Muscle of leg (tissue), 11 donors: ENCODE data around the gene HES5. TPM values are rescaled to one million over a fixed set of nuclear protein-coding genes. Genes with fewer than 3 reads are reported as not detected.
"Not testable (repeated sequence)": the region's sequence is repeated elsewhere in the genome, so short reads cannot be mapped to it uniquely, and the experiment has no call there.

Experiments
- DNase-seq: peaks from one replicate; pipeline ENCODE4 v3.0.0; 2013
- H3K27ac ChIP-seq: one replicate; pipeline ENCODE4 v1.5.1; 2013; ENCODE audit warnings: mild to moderate bottlenecking, low read length, control low read depth
- H3K27me3 ChIP-seq: one replicate; pipeline ENCODE4 v1.6.1; 2013; ENCODE audit warnings: low read length; ENCODE audit not compliant: control insufficient read depth, insufficient read depth
- H3K36me3 ChIP-seq: one replicate; pipeline ENCODE4 v1.6.1; 2013; ENCODE audit warnings: low read length; ENCODE audit not compliant: control insufficient read depth, insufficient read depth
- H3K4me1 ChIP-seq: one replicate; pipeline ENCODE4 v1.6.1; 2013; ENCODE audit warnings: low read length; ENCODE audit not compliant: control insufficient read depth, insufficient read depth
- H3K4me3 ChIP-seq: one replicate; pipeline ENCODE4 v1.5.1; 2013; ENCODE audit warnings: low read length, control low read depth
- H3K9me3 ChIP-seq: replicated peaks from 2 replicates; pipeline ENCODE4 v1.6.1; 2013; ENCODE audit warnings: low read depth, low read length; ENCODE audit not compliant: control insufficient read depth
- WGBS: methylation state at CpG from one replicate; pipeline ENCODE4 v1.1.5; 2013; ENCODE audit warnings: missing lambda C conversion rate; ENCODE audit not compliant: insufficient coverage; 5-methylcytosine and 5-hydroxymethylcytosine counted together
- polyA plus RNA-seq, 8 donors: library from polyadenylated mRNA; unstranded; fragments of 120-200 nt; gene quantifications; one replicate each; pipeline versions ENCODE4 v1.2.1 to v1.2.3, GENCODE V29; 2013; ENCODE audit warnings: inconsistent platforms in 1 of 8, low replicate concordance in 1 of 8; ENCODE audit not compliant: insufficient read length in 8 of 8, insufficient read depth in 1 of 8
- total RNA-seq: library from RNA; stranded (reverse); fragments of 120-200 nt; gene quantifications from one replicate; pipeline ENCODE4 v1.2.4, GENCODE V29; 2013

Gene HES5
- total and polyA plus RNA-seq, 9 donors: 0.29 to 1.1 (median 0.43) TPM; not detected in 1

DNA sequence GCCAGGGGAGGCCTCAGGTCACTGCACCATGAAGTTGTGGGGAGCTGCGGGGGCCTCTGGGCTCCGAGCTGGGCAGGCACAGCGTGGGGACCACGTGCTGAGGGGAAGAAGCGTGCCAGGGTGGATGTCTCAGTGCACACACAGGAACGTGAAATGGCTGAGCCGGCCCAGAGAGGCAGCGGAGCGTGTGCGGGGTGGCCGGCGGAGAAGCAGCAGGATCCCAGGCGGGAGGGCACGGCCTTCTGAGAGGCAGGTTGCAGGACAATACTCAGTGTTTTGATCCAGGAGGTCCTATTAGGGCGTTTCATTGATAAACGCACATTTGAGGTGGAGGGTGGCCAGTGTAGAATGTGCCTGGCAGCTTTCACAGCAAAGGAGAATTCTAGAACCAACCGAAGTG is 39.0 kb upstream of the HES5 start:
- H3K4me3 ChIP-seq: no peak overlapping the region
- peaks cover 3% of the 10 kb centered on the region for H3K9me3 ChIP-seq
- no peak for DNase-seq
- no peak overlapping the region for H3K27ac ChIP-seq
- H3K36me3 ChIP-seq: no peaks in the 10 kb centered on the region
- H3K4me1 ChIP-seq: no peaks in the 10 kb centered on the region
- WGBS: 88% methylated on average over 12 of the region's 17 CpGs
- H3K27me3 ChIP-seq: peaks cover 8% of the 10 kb centered on the region

DNA sequence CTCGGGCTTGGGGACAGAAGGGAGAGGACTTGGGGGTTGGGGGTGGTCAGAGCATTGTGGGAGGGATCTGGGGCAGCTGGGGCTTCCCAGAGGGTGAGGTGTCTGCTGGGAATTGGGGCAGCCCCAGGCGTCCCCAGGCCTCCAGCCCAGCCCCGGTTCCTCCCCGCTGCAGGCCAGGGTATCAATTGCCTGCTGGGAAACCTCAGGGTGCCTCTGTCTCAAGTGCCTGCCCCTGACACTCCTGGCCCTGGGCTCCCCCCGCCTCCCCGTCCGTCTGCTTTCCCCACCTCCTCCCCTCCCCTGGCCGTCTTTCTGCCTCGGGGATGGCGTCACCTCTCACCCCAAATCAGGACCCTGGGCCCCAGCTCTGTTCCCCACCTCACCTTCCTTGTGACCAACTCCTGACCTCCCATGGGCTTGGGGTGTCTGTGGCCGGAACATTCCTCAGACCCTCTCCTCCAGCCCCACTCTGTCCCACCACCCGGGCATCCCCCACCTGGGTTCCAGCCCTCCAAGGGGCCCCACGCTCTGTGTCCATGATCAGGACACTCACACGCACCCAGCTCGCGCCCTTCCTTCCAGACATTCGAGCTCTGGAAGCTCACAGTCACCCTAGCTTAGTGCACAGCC is 38.2 kb upstream of the HES5 start:
- H3K27ac ChIP-seq, H3K4me1 ChIP-seq, H3K9me3 ChIP-seq, H3K27me3 ChIP-seq, H3K4me3 ChIP-seq, H3K36me3 ChIP-seq, DNase-seq: not testable (repeated sequence)
- WGBS: 52% methylated on average over 2 of the region's 17 CpGs

DNA sequence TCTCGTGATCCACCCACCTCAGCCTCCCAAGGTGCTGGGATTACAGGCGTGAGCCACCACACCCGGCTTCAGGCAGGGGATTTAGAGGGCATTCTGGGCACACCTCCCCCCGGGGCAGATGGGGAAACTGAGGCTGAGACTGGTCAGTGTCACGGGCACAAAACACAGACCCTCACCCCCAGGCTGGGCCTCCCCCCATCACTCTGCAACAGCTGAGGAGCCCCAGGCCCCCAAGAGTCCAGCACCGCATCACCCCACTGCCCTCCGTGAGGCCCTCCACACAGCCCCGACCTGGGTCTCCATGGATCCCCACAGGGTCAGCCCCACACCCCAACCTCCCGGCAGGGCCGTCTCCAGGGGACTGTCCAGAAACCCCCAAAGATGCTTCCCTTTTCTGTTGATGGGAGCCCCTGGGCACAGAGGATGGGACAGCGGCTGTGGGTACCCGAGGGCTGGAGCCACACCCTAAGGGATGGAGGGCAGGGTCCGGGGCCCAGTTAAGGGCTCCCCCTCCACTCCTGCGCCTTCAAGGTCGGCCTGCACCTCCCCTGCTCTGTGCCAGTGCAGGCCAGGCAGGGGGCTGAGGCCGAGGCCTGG is 37.1 kb upstream of the HES5 start:
- Histone ChIP-seq H3K27ac (no peak overlapping the region), H3K9me3 (no peaks in the 10 kb centered on the region), H3K4me1 (no peaks in the 10 kb centered on the region), H3K4me3 (no peak overlapping the region), H3K36me3 (peaks cover 2% of the 10 kb centered on the region), H3K27me3 (peaks cover 2% of the 10 kb centered on the region)
- 84% methylated on average over 15 of the region's 16 CpGs for WGBS
- no peak for DNase-seq

GRCh38 chr1:2566101-2567045 is 36.3 kb upstream of the HES5 start:
- no peak overlapping the region for H3K4me3 ChIP-seq
- no peak overlapping the region for H3K27ac ChIP-seq
- no peaks in the 10 kb centered on the region for H3K4me1 ChIP-seq
- no peak for DNase-seq
- WGBS: 77% methylated on average over 22 of the region's 34 CpGs
- no peaks in the 10 kb centered on the region for H3K9me3 ChIP-seq
- H3K36me3 ChIP-seq: peaks cover 5% of the 10 kb centered on the region
- H3K27me3 ChIP-seq: peaks cover 2% of the 10 kb centered on the region

GRCh38 chr1:2564815-2565374 is 34.8 kb upstream of the HES5 start:
- H3K4me1 ChIP-seq: peaks cover 3% of the 10 kb centered on the region
- no peak overlapping the region for H3K4me3 ChIP-seq
- H3K27ac ChIP-seq: no peak overlapping the region
- H3K27me3 ChIP-seq: peaks cover 2% of the 10 kb centered on the region
- 55% methylated on average over 14 of the region's 14 CpGs for WGBS
- no peaks in the 10 kb centered on the region for H3K9me3 ChIP-seq
- DNase-seq: no peak
- H3K36me3 ChIP-seq: peaks cover 5% of the 10 kb centered on the region

GRCh38 chr1:2564006-2564814 is 34.1 kb upstream of the HES5 start:
- Histone ChIP-seq H3K27me3 (peaks cover 2% of the 10 kb centered on the region), H3K9me3 (no peaks in the 10 kb centered on the region), H3K4me1 (peaks cover 3% of the 10 kb centered on the region), H3K27ac (no peak overlapping the region), H3K4me3 (no peak overlapping the region), H3K36me3 (peaks cover 5% of the 10 kb centered on the region)
- DNase-seq: no peak
- WGBS: 69% methylated on average over 16 of the region's 20 CpGs

DNA sequence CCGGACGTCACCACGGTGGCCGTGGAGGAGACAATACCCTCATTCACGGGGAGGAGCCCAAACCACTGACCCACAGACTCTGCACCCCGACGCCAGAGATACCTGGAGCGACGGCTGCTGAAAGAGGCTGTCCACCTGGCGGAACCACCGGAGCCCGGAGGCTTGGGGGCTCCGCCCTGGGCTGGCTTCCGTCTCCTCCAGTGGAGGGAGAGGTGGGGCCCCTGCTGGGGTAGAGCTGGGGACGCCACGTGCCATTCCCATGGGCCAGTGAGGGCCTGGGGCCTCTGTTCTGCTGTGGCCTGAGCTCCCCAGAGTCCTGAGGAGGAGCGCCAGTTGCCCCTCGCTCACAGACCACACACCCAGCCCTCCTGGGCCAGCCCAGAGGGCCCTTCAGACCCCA is 33.1 kb upstream of the HES5 start:
- Histone ChIP-seq H3K36me3 (peaks cover 11% of the 10 kb centered on the region), H3K27me3 (peaks cover 2% of the 10 kb centered on the region), H3K4me1 (peaks cover 3% of the 10 kb centered on the region), H3K4me3 (no peak overlapping the region), H3K27ac (no peak overlapping the region), H3K9me3 (no peaks in the 10 kb centered on the region)
- no peak for DNase-seq
- WGBS: 56% methylated on average over 12 of the region's 18 CpGs

- H3K36me3 ChIP-seq: peaks cover 11% of the 10 kb centered on the region
- DNase-seq: no peak
- peaks cover 2% of the 10 kb centered on the region for H3K27me3 ChIP-seq
- 84% methylated on average over 17 of the region's 24 CpGs for WGBS
- H3K4me1 ChIP-seq: peaks cover 3% of the 10 kb centered on the region
- H3K27ac ChIP-seq: no peak overlapping the region
- no peak overlapping the region for H3K4me3 ChIP-seq
- H3K9me3 ChIP-seq: no peaks in the 10 kb centered on the region
Observed at GRCh38 chr1:2561898-2562895, 32.1 kb upstream of the HES5 start.

DNA sequence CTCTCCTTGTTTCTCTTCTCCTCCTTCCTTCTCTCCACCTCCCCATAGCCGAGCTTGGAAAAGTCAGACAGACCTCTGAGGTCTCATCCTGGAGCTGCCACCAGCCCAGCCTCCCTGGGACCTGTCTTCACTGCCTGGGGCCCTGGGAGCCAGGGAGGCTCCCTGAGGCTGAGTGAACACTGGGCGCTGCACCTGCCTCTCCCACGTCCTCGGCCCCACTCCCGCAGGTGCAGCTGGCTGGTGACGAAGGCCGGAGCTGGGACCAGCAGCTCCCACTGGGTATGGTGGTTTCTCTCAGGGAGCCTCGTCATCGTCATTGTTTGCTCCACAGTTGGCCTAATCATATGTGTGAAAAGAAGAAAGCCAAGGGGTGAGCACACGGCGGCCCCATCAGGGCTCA is 31.4 kb upstream of the HES5 start:
- Histone ChIP-seq H3K4me3 (no peak overlapping the region), H3K9me3 (no peaks in the 10 kb centered on the region), H3K27me3 (peaks cover 2% of the 10 kb centered on the region), H3K36me3 (peaks cover 11% of the 10 kb centered on the region), H3K4me1 (peaks cover 8% of the 10 kb centered on the region), H3K27ac (no peak overlapping the region)
- WGBS: 83% methylated on average over 6 of the region's 11 CpGs
- DNase-seq: no peak
